ENCODE results near the gene TMEM184C.

The TMEM184C gene

GRCh38 chr4:147674073-147674472, 56.9 kb downstream of the TMEM184C start:
- FAIRE-seq: no peak

GRCh38 chr4:147674496-147674895, 57.3 kb downstream of the TMEM184C start:
- no peak for FAIRE-seq

GRCh38 chr4:147678106-147678505, 60.9 kb downstream of the TMEM184C start:
- FAIRE-seq: no peak

GRCh38 chr4:147678796-147679549, 61.8 kb downstream of the TMEM184C start:
- no peak for FAIRE-seq

- no peak for FAIRE-seq
Measured at GRCh38 chr4:147682755-147683154, 65.6 kb downstream of the TMEM184C start.

- no peak for FAIRE-seq
Measured at GRCh38 chr4:147683188-147683591, 66.0 kb downstream of the TMEM184C start.

- FAIRE-seq: no peak
Measured at GRCh38 chr4:147683717-147684700, 66.8 kb downstream of the TMEM184C start, which contains the start of gene PRMT9. TSS of gene PRMT9 (minus strand) at chr4:147684163. CDS start at chr4:147683987, 176 bp downstream.

- FAIRE-seq: no peak
Measured at GRCh38 chr4:147689067-147689466, 71.9 kb downstream of the TMEM184C start.

- no peak for FAIRE-seq
Measured at GRCh38 chr4:147691820-147692219, 74.6 kb downstream of the TMEM184C start.

GRCh38 chr4:147693218-147693617, 76.0 kb downstream of the TMEM184C start:
- no peak for FAIRE-seq

- no peak for FAIRE-seq
Measured at GRCh38 chr4:147696866-147697265, 79.7 kb downstream of the TMEM184C start.

GRCh38 chr4:147704846-147705245, 87.6 kb downstream of the TMEM184C start:
- FAIRE-seq: no peak

- no peak for FAIRE-seq
Measured at GRCh38 chr4:147707892-147708672, 90.9 kb downstream of the TMEM184C start.

- FAIRE-seq: no peak
Measured at GRCh38 chr4:147709999-147710398, 92.8 kb downstream of the TMEM184C start.

- no peak for FAIRE-seq
Measured at GRCh38 chr4:147714575-147715401, 97.6 kb downstream of the TMEM184C start.

GRCh38 chr4:147717878-147718277, 100.7 kb downstream of the TMEM184C start:
- no peak for FAIRE-seq

All from TTC549 (cell line).